Trophoblast cell (in vitro differentiated cells and primary cell): Measurements from ENCODE around the gene GLB1L.
"Not testable (repeated sequence)": the region's sequence is repeated elsewhere in the genome, so short reads cannot be mapped to it uniquely, and the experiment has no call there.

Source experiments
- DNase-seq, 2 donors: peaks; one replicate each; pipeline ENCODE4 v3.0.0-alpha.2; 2016
- H2AFZ ChIP-seq: 2 replicates; pipeline ENCODE4 v1.6.1; 2013; ENCODE audit warnings: low read length, moderate library complexity, mild to moderate bottlenecking; ENCODE audit not compliant: insufficient read depth, poor library complexity
- H2AK5ac ChIP-seq: 2 replicates; pipeline ENCODE4 v1.6.1; 2013; ENCODE audit warnings: mild to moderate bottlenecking, low read length
- H2BK120ac ChIP-seq: 2 replicates; pipeline ENCODE4 v1.6.1; 2013; ENCODE audit warnings: low read length, mild to moderate bottlenecking, moderate library complexity; ENCODE audit not compliant: insufficient read depth, poor library complexity
- H2BK12ac ChIP-seq: 2 replicates; pipeline ENCODE4 v1.6.1; 2013; ENCODE audit warnings: mild to moderate bottlenecking, low read length, moderate library complexity
- H2BK5ac ChIP-seq: 2 replicates; pipeline ENCODE4 v1.6.1; 2013; ENCODE audit warnings: low read length, low read depth, moderate library complexity, mild to moderate bottlenecking; ENCODE audit not compliant: poor library complexity
- H3K14ac ChIP-seq: 2 replicates; pipeline ENCODE4 v1.6.1; 2013; ENCODE audit warnings: mild to moderate bottlenecking, low read length
- H3K18ac ChIP-seq: 2 replicates; pipeline ENCODE4 v1.6.1; 2013; ENCODE audit warnings: mild to moderate bottlenecking, low read length
- H3K23ac ChIP-seq: 2 replicates; pipeline ENCODE4 v1.6.1; 2013; ENCODE audit warnings: low read length
- H3K27ac ChIP-seq: 2 replicates; pipeline ENCODE4 v1.5.1; 2013; ENCODE audit warnings: low read depth, mild to moderate bottlenecking, inconsistent platforms, low read length, moderate library complexity
- H3K27me3 ChIP-seq: 2 replicates; pipeline ENCODE4 v1.6.1; 2013; ENCODE audit warnings: inconsistent platforms, mild to moderate bottlenecking, low read length, moderate library complexity; ENCODE audit not compliant: insufficient read depth
- H3K36me3 ChIP-seq, 2 experiments: 1 replicate in 1 of 2; 2 replicates in 1 of 2; pipeline ENCODE4 v1.6.1; 2013; ENCODE audit warnings: low read length in 2 of 2, mild to moderate bottlenecking in 2 of 2, moderate library complexity in 1 of 2; ENCODE audit not compliant: insufficient read depth in 2 of 2, control insufficient read depth in 1 of 2
- H3K4ac ChIP-seq: 2 replicates; pipeline ENCODE4 v1.6.1; 2013; ENCODE audit warnings: low read depth, mild to moderate bottlenecking, low read length, moderate library complexity
- H3K4me1 ChIP-seq, 2 experiments: 1 replicate in 1 of 2; 2 replicates in 1 of 2; pipeline ENCODE4 v1.6.1; 2013; ENCODE audit warnings: low read length in 2 of 2, mild to moderate bottlenecking in 2 of 2, moderate library complexity in 1 of 2; ENCODE audit not compliant: insufficient read depth in 2 of 2, control insufficient read depth in 1 of 2
- H3K4me2 ChIP-seq: 2 replicates; pipeline ENCODE4 v1.6.1; 2013; ENCODE audit warnings: inconsistent platforms, mild to moderate bottlenecking, low read length, moderate library complexity
- H3K4me3 ChIP-seq: 2 replicates; pipeline ENCODE4 v1.5.1; 2013; ENCODE audit warnings: mild to moderate bottlenecking, low read depth, low read length, inconsistent platforms
- H3K79me1 ChIP-seq: one replicate; pipeline ENCODE4 v1.6.1; 2013; ENCODE audit warnings: low read length
- H3K79me2 ChIP-seq: 2 replicates; pipeline ENCODE4 v1.6.1; 2013; ENCODE audit warnings: low read length, mild to moderate bottlenecking; ENCODE audit not compliant: control insufficient read depth, insufficient read depth, poor library complexity
- H3K9ac ChIP-seq: 2 replicates; pipeline ENCODE4 v1.6.1; 2013; ENCODE audit warnings: mild to moderate bottlenecking, low read length
- H3K9me3 ChIP-seq: 2 replicates; pipeline ENCODE4 v1.6.1; 2013; ENCODE audit warnings: low read depth, mild to moderate bottlenecking, control low read depth, inconsistent platforms, low read length; ENCODE audit not compliant: insufficient read depth
- H4K12ac ChIP-seq: 2 replicates; pipeline ENCODE4 v1.6.1; 2013; ENCODE audit warnings: low read depth, mild to moderate bottlenecking, low read length, moderate library complexity
- H4K8ac ChIP-seq: 2 replicates; pipeline ENCODE4 v1.6.1; 2013; ENCODE audit warnings: low read depth, mild to moderate bottlenecking, low read length, moderate library complexity
- H4K91ac ChIP-seq: one replicate; pipeline ENCODE4 v1.6.1; 2013; ENCODE audit warnings: low read depth, mild to moderate bottlenecking, low read length, moderate library complexity
- WGBS: extraction: QIAGEN DNeasy Blood & Tissue Kit; methylation state at CpG from one replicate; pipeline ENCODE4 v1.1.7; 2013; ENCODE audit warnings: missing lambda C conversion rate; ENCODE audit not compliant: insufficient read length, insufficient coverage; ENCODE audit errors: extremely low coverage; 5-methylcytosine and 5-hydroxymethylcytosine counted together

GLB1L gene

GRCh38 chr2:219204425-219205164 lies 40.6 kb downstream of the GLB1L start:
- no peak overlapping the region for H3K18ac ChIP-seq
- peaks cover 16 to 17% of the 10 kb centered on the region in 2 experiments for H3K36me3 ChIP-seq
- no peak overlapping the region for H4K8ac ChIP-seq
- no peak overlapping the region for H2BK5ac ChIP-seq
- no peak overlapping the region for H2AFZ ChIP-seq
- H3K9ac ChIP-seq, result no peak overlapping the region
- no peak overlapping the region for H2BK120ac ChIP-seq
- H4K91ac ChIP-seq, result no peak overlapping the region
- peaks cover 2 to 4% of the 10 kb centered on the region in 2 experiments for H3K4me1 ChIP-seq
- no peak overlapping the region for H4K12ac ChIP-seq
- no peak overlapping the region for H3K4me2 ChIP-seq
- no peak overlapping the region for H3K4me3 ChIP-seq
- DNase-seq, result no peak
- WGBS, result no CpG with 5 or more reads among the region's 7 CpGs
- H2AK5ac ChIP-seq, result no peak overlapping the region
- peaks cover 5% of the 10 kb centered on the region for H3K79me1 ChIP-seq
- no peak overlapping the region for H3K4ac ChIP-seq
- H3K23ac ChIP-seq, result no peak overlapping the region
- H3K27ac ChIP-seq, result no peak overlapping the region
- peaks cover 5% of the 10 kb centered on the region for H3K79me2 ChIP-seq
- no peak overlapping the region for H2BK12ac ChIP-seq
- no peak overlapping the region for H3K14ac ChIP-seq
- H3K27me3 ChIP-seq, result no peaks in the 10 kb centered on the region
- H3K9me3 ChIP-seq, result no peaks in the 10 kb centered on the region

GRCh38 chr2:219201331-219201730 lies 43.9 kb downstream of the GLB1L start:
- no CpG with 5 or more reads among the region's 21 CpGs for WGBS
- not testable (repeated sequence) for H2BK120ac ChIP-seq, DNase-seq

GRCh38 chr2:219200502-219201326 lies 44.5 kb downstream of the GLB1L start:
- H3K36me3 ChIP-seq, H3K79me2 ChIP-seq, H3K4me2 ChIP-seq, H2BK120ac ChIP-seq, DNase-seq, H3K79me1 ChIP-seq, H4K91ac ChIP-seq, H3K14ac ChIP-seq, H3K4me3 ChIP-seq, H4K8ac ChIP-seq, H3K27ac ChIP-seq, H3K9ac ChIP-seq, H2AK5ac ChIP-seq, H2BK12ac ChIP-seq, H2AFZ ChIP-seq, H3K4me1 ChIP-seq, H3K23ac ChIP-seq, H4K12ac ChIP-seq, H3K18ac ChIP-seq, H3K27me3 ChIP-seq, H3K9me3 ChIP-seq, H2BK5ac ChIP-seq, H3K4ac ChIP-seq: not testable (repeated sequence)
- WGBS, result no CpG with 5 or more reads among the region's 26 CpGs

More at GRCh38 chr2:219201331-219201730, 43.9 kb downstream of the GLB1L start:
- H4K8ac ChIP-seq, H3K9me3 ChIP-seq, H3K4me3 ChIP-seq, H3K23ac ChIP-seq, H4K12ac ChIP-seq, H4K91ac ChIP-seq, H2BK5ac ChIP-seq, H2AK5ac ChIP-seq, H3K79me2 ChIP-seq, H3K14ac ChIP-seq, H3K4me2 ChIP-seq, H3K4ac ChIP-seq, H3K4me1 ChIP-seq, H3K18ac ChIP-seq, H3K27ac ChIP-seq, H3K27me3 ChIP-seq, H3K9ac ChIP-seq, H3K36me3 ChIP-seq, H3K79me1 ChIP-seq, H2BK12ac ChIP-seq, H2AFZ ChIP-seq: not testable (repeated sequence)

- DNase-seq, result no peak
- Histone ChIP-seq H3K4ac (no peak overlapping the region), H3K79me1 (no peaks in the 10 kb centered on the region), H3K18ac (no peak overlapping the region), H2AFZ (no peak overlapping the region), H2AK5ac (no peak overlapping the region), H3K27me3 (no peaks in the 10 kb centered on the region), H4K8ac (no peak overlapping the region), H3K23ac (no peak overlapping the region), H3K4me1 (no peaks in the 10 kb centered on the region), H4K91ac (no peak overlapping the region), H3K36me3 (no peaks in the 10 kb centered on the region), H2BK12ac (no peak overlapping the region), H3K9ac (no peak overlapping the region), H3K4me2 (no peak overlapping the region), H3K14ac (no peak overlapping the region), H3K9me3 (no peaks in the 10 kb centered on the region), H3K4me3 (no peak overlapping the region), H3K79me2 (no peaks in the 10 kb centered on the region), H3K27ac (no peak overlapping the region), H2BK5ac (no peak overlapping the region), H4K12ac (no peak overlapping the region), H2BK120ac (no peak overlapping the region)
- no CpG with 5 or more reads among the region's 12 CpGs for WGBS
Measured at GRCh38 chr2:219199470-219200211, 45.6 kb downstream of the GLB1L start.
